HG02588 (cell line): ENCODE results near the gene LIMS2.

Experiments
- ATAC-seq: cut with Tn5 transposase; IDR thresholded peaks from one replicate; pipeline ENCODE4 v1.9.1; 2021; ENCODE audit warnings: mild to moderate bottlenecking, moderate library complexity; ENCODE audit not compliant: unreplicated experiment

The LIMS2 gene

DNA sequence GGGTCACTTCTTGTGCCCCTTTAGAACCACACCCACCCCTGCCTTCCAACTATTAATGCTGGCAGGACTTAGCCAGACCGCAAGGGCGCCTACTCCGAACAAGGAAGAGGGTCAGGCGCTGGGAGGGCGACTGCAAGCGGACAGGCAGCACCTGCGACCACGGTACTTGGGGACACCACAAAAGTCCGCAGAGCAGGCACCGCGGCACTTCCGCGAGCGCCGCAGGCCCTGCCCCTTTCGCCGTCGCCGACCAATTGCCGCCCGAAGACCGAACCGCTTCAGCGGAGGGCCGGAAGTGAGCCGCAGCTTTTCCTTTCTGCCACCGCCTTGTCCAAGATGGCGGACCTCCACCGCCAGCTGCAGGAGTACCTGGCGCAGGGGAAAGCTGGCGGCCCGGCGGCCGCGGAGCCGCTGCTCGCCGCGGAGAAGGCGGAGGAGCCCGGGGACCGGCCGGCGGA is 25.9 kb upstream of the LIMS2 start, which contains the start of gene SFT2D3:
SFT2D3 (plus strand) TSS at position 305 of the 458 bp plus-strand sequence; CDS start at position 337, 32 bp downstream.
- peak; percentile 70 for ATAC-seq

DNA sequence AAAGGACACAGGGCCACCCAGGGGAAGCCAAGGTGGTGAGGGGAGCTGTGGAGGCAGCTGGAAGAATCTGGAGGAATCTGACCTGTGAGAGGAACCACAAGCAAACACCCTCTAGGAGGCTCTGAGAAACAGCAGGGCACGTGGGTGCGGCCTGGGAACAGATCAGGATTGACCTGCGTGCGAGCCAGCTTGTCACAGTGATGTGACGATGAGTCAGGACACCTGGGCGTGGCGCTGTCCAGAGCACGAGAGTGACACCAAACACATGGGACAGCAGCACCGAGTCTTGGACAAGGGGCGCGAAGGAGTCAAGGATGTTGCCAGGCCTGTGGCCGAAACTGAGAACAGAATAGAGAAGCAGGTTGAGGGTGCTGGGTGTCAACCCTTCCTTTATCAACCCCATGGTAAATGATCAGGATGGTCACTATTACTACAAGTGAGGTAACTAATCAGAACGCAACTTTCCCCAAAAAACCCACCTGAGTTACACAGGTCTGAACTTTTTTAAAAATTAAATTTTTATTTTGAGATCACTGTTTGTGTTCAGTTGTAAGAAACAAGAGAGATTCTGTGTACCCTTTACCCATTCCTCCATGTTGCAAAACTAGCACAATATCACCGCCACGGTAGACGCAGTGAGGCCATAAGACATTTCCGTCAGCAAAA is 25.3 kb upstream of the LIMS2 start:
- peak; percentile 51 for ATAC-seq

- ATAC-seq: no peak
Observed at GRCh38 chr2:127698553-127699355, 23.4 kb upstream of the LIMS2 start.

- no peak for ATAC-seq
Observed at GRCh38 chr2:127697482-127698180, 22.3 kb upstream of the LIMS2 start.

- ATAC-seq: no peak
Observed at GRCh38 chr2:127695491-127696472, 20.5 kb upstream of the LIMS2 start.

DNA sequence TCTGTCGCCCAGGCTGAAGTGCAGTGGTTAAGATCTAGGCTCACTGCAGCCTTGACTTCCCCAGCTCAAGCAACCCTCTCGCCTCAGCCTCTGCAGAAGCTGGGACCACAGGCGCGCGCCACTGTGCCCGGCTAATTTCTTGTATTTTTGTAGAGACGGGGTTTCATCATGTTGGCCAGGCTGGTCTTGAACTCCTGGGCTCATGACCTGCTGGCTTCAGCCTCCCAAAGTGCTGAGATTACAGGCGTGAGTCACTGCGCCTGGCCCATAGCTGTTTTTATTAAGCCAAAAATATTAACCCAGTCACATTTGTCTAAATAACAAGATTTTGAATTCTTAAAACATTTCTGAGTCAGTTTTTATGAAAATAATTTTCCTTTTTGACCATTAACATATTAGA is 19.7 kb upstream of the LIMS2 start:
- no peak for ATAC-seq

DNA sequence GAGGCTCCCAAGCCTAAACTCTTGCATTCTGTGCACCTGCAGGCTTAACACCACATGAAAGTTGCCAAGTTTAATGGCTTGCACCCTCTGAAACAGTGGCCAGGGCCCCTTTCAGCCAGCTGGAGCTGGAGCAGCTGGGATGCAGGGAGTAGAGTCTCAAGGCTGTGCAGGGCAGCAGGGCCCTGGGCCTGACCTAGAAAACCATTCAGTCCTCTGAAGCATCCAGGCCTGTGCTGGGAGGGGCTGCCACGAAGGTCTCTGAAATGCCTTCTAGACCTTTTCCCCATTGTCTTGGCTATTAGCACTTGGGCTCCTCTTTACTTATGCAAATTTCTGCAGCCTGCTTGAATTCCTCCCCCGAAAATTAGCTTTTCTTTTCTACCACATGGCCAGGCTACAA is 15.4 kb upstream of the LIMS2 start:
- no peak for ATAC-seq

GRCh38 chr2:127688405-127688804 is 13.1 kb upstream of the LIMS2 start:
- ATAC-seq: no peak

GRCh38 chr2:127685410-127686080 is 10.2 kb upstream of the LIMS2 start:
- no peak for ATAC-seq

GRCh38 chr2:127683757-127684156 is 8.4 kb upstream of the LIMS2 start:
- no peak for ATAC-seq

DNA sequence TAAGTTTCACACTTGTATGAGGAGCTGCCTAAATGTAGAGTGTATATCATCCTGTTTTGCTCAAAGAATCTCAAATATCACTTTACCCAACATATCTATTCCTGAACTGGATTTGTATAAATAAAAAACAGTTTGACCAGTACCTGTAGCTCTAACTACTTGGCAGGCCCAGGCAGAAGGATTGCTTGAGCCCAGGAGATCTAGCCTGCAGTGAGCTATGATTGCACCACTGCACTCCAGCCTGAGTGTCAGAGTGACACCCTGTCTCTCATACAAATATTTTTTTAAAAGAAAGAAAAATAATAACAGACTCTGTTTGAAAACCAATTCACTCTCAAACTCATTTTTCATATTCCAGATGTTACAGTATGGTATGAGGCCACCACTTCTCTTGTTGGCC is 7.7 kb upstream of the LIMS2 start:
- ATAC-seq: no peak

DNA sequence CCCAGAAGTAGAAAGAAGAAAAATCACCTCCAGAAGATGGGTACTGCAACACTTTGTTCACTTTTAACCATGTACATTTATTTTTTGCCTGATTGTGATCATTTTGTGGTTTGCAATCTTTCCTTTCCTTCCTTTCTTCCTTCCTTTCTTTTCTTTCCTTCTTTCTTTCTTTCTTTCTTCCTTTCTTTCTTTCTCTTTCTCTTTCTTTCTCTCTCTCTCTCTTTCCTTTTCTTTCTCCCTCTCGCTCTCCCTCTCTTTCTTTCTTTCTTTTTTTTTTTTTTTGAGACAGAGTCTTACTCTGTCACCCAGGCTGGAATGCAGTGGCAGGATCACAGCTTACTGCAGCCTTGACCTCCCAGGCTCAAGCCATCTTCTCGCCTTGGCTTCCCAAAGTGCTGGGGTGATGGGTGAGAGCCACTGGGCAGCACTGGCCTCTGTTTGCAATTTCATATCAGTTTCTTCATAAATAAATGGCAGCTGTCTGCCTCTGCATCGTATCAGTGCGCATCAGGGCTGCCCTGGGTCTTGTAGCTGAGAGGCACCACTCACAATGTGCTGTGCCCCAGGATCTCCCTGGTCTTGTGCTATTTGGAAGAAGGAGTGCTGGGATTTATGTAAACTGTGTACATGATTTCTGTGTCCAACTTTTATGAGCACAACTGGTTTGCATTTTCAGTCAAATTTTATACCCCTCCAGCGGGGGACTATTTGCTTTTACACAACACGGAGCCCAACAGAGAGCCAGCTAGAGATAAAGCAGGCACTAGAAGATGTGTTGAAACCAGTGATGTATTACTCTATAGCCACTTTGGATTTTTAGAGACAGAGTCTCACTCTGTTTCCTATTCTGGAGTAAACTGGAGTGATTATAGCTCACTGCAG is 6.9 kb upstream of the LIMS2 start:
- no peak for ATAC-seq

GRCh38 chr2:127681288-127681804 is 6.0 kb upstream of the LIMS2 start:
- no peak for ATAC-seq

GRCh38 chr2:127680706-127681287 is 5.5 kb upstream of the LIMS2 start:
- no peak for ATAC-seq

DNA sequence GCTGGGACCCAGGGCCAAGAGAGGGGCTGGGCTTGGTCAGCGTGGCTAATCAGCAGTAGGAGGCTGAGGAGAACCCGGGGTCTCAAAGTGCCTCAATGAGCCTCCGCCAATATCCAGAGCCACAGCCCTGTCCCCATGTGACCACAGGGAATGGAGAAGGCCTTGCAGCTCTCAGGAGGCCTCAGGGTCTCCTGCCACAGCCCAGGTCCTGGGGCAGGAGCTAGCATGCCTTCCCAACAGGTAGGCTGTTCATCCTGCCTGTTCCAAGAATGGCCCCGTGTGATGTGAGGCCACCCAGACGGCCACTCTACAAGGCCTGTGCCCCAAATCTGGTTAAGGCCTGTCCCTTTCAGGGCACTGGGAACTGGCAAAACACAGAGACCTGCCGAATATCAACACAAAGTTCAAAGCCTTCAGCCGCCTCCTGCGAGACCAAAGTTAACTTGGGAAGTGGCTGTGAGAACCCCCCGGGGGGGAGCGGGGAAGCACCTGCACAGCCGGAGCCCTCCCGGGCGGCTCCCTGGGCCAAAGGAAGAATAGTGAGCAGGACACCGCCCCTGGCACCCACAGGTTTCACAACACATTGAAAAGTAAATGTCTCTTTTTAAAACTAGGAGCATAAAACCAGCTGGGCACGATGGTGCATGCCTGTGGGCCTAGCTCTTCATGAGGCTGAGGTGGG is 4.5 kb upstream of the LIMS2 start:
- no peak for ATAC-seq

DNA sequence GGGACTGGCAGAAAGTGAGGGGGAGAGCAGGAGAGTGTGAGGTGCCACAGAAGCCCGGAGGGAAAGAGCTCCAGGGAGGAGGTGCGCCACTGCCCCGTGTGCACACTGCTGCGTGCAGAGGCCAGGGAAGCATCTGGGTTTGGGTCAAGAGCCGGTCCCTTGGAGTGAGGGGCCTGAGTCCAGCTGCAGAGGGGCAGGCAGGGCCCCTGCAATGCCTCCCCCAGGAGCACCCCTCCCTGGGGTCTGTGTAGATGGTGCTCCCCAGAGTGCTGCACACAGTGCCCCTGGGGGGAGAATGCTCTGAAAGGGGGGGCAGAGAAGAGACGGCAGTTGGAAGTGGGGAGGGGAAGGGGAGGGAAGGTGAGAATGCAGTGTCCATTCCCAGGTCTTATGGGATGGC is 3.7 kb upstream of the LIMS2 start:
- ATAC-seq: no peak

DNA sequence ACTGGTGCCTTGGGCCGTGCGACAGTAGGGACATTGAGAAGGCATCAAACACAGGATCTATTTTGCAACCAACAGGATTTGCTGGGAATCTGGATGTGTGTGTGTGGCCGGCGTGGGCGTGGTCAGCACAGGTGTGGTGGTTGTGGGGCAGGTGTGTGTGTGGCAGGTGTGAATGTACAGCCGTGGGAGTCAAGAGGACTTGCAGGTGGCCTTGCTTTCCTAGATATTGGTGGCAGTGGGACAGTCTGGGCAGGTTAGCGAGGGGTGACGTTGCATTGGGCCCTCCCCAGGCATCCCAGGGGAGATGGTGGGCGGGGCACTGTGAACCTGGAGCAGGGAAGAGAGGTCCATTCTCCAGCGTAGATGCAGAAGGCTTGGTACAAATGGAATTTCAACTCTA is 3.2 kb upstream of the LIMS2 start:
- no peak for ATAC-seq

DNA sequence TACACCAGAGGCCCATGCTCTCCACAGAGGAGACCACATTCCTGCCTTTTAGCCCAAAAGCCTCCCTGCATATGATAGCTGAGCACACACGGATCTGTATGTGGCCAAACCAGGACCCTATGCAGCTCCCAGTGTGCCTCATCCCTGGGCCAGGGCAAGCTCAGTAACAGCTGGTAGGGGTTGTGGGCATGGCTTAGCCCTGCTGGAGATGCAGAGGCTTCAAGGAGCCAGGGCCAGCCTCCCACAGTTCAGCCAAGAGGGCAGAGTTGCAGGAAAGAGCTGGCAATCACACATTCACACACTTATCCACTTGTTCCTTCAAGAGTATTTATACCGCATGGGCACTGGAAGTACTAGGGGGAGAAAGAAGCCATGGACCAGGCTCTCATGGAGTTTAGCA is 1.6 kb upstream of the LIMS2 start:
- no peak for ATAC-seq
